HEK293T (cell line): ENCODE data around the gene PIK3IP1.

ENCODE experiments used
- CTCF ChIA-PET: fragments of 350-600 bp; formaldehyde crosslinking; extraction: SDS; loops from one replicate; lab custom pipeline; 2021; ENCODE audit warnings: antibody characterized with exemption, inconsistent platforms; lab: Yijun Ruan, JAX
- POLR2A ChIA-PET: fragments of 350-600 bp; formaldehyde crosslinking; extraction: SDS; loops from one replicate; lab custom pipeline; 2020; ENCODE audit warnings: antibody characterized with exemption, inconsistent platforms; lab: Yijun Ruan, JAX
- DNase-seq: peaks from one replicate; pipeline ENCODE4 v3.0.0; 2012; ENCODE audit warnings: mixed read lengths; ENCODE audit errors: extremely low spot score
- ARNT ChIP-seq: fragments of 450-650 bp; IDR thresholded peaks from 2 replicates; pipeline ENCODE4 v1.6.1; 2017; ENCODE audit warnings: mild to moderate bottlenecking
- BHLHE40 ChIP-seq: fragments of 450-650 bp; IDR thresholded peaks from 2 replicates; pipeline ENCODE4 v1.6.1; 2016; ENCODE audit warnings: mild to moderate bottlenecking, moderate library complexity, borderline replicate concordance
- CTBP1 ChIP-seq: fragments of 450-650 bp; IDR thresholded peaks from 2 replicates; pipeline ENCODE4 v1.6.1; 2016; ENCODE audit warnings: borderline replicate concordance
- ELF4 ChIP-seq: fragments of 450-650 bp; IDR thresholded peaks from 2 replicates; pipeline ENCODE4 v1.6.1; 2017; ENCODE audit warnings: antibody characterized with exemption
- FOXA1 ChIP-seq: fragments of 450-650 bp; IDR thresholded peaks from 2 replicates; pipeline ENCODE4 v1.6.1; 2016; ENCODE audit warnings: mild to moderate bottlenecking
- FOXK2 ChIP-seq: fragments of 450-650 bp; IDR thresholded peaks from 2 replicates; pipeline ENCODE4 v1.6.1; 2016; ENCODE audit warnings: mild to moderate bottlenecking
- FOXM1 ChIP-seq: fragments of 450-650 bp; IDR thresholded peaks from 2 replicates; pipeline ENCODE4 v1.6.1; 2017; ENCODE audit warnings: mild to moderate bottlenecking, borderline replicate concordance
- HDGF ChIP-seq: fragments of 450-650 bp; IDR thresholded peaks from 2 replicates; pipeline ENCODE4 v1.6.1; 2017; ENCODE audit warnings: antibody characterized with exemption, borderline replicate concordance
- L3MBTL2 ChIP-seq: fragments of 450-650 bp; conservative IDR thresholded peaks from 2 replicates; pipeline ENCODE4 v1.6.1; 2016; ENCODE audit warnings: mild to moderate bottlenecking
- LEF1 ChIP-seq: fragments of 450-650 bp; IDR thresholded peaks from 2 replicates; pipeline ENCODE4 v1.6.1; 2017; ENCODE audit warnings: mild to moderate bottlenecking, borderline replicate concordance
- NFRKB ChIP-seq: fragments of 450-650 bp; IDR thresholded peaks from 2 replicates; pipeline ENCODE4 v1.6.1; 2016; ENCODE audit warnings: mild to moderate bottlenecking, moderate library complexity
- PKNOX1 ChIP-seq: fragments of 450-650 bp; IDR thresholded peaks from 2 replicates; pipeline ENCODE4 v1.6.1; 2016
- SP1 ChIP-seq: fragments of 450-650 bp; IDR thresholded peaks from 2 replicates; pipeline ENCODE4 v1.6.1; 2017
- SUZ12 ChIP-seq: fragments of 450-650 bp; IDR thresholded peaks from 2 replicates; pipeline ENCODE4 v1.6.1; 2016; ENCODE audit warnings: mild to moderate bottlenecking
- TARDBP ChIP-seq: fragments of 450-650 bp; IDR thresholded peaks from 2 replicates; pipeline ENCODE4 v1.6.1; 2016
- ZNF384 ChIP-seq: fragments of 450-650 bp; IDR thresholded peaks from 2 replicates; pipeline ENCODE4 v1.6.1; 2016

Gene PIK3IP1

GRCh38 chr22:31276426-31277167 is 15.7 kb downstream of the PIK3IP1 start:
- TF ChIP-seq SP1 (no peak), FOXK2 (no peak), HDGF (no peak), L3MBTL2 (no peak), TARDBP (no peak), FOXM1 (no peak), NFRKB (no peak), LEF1 (no peak), PKNOX1 (no peak), FOXA1 (no peak), ELF4 (no peak), ARNT (no peak), CTBP1 (no peak), SUZ12 (no peak), BHLHE40 (no peak), ZNF384 (no peak)
- no peak for DNase-seq
- ChIA-PET CTCF (no interaction called here), POLR2A (interaction anchor here (3.5 kb wide), 1 partner anchor 15 kb away, joined by 13 read pairs; the partner anchor contains the start of gene PIK3IP1)

- POLR2A ChIA-PET: no interaction called here
- CTCF ChIA-PET: no interaction called here
- TF ChIP-seq HDGF: no peak
- no peak for TF ChIP-seq BHLHE40
- no peak for TF ChIP-seq TARDBP
- no peak for TF ChIP-seq ELF4
- no peak for TF ChIP-seq FOXK2
- TF ChIP-seq L3MBTL2: no peak
- no peak for TF ChIP-seq SP1
- TF ChIP-seq CTBP1: no peak
- no peak for TF ChIP-seq LEF1
- no peak for TF ChIP-seq ZNF384
- TF ChIP-seq PKNOX1: no peak
- no peak for TF ChIP-seq FOXA1
- no peak for TF ChIP-seq SUZ12
- no peak for TF ChIP-seq NFRKB
- no peak for TF ChIP-seq ARNT
- TF ChIP-seq FOXM1: no peak
- no peak for DNase-seq
Observed at GRCh38 chr22:31275576-31275975, 16.7 kb downstream of the PIK3IP1 start.

- TF ChIP-seq CTBP1 (no peak), L3MBTL2 (no peak), TARDBP (no peak), HDGF (no peak), FOXM1 (no peak), NFRKB (no peak), SUZ12 (no peak), ELF4 (no peak), PKNOX1 (no peak), FOXA1 (no peak), BHLHE40 (no peak), FOXK2 (no peak), LEF1 (no peak)
- ChIA-PET CTCF (no interaction called here), POLR2A (no interaction called here)
- DNase-seq: no peak
Observed at GRCh38 chr22:31275018-31275417, 17.3 kb downstream of the PIK3IP1 start.

- no peak for TF ChIP-seq FOXA1
- TF ChIP-seq ZNF384: no peak
- no peak for TF ChIP-seq PKNOX1
- TF ChIP-seq TARDBP: no peak
- no peak for TF ChIP-seq FOXK2
- no peak for TF ChIP-seq ARNT
- no peak for TF ChIP-seq LEF1
- TF ChIP-seq HDGF: no peak
- no peak for TF ChIP-seq FOXM1
- no peak for TF ChIP-seq BHLHE40
- no peak for TF ChIP-seq SP1
- no peak for TF ChIP-seq SUZ12
- no peak for TF ChIP-seq NFRKB
- no peak for TF ChIP-seq CTBP1
- no peak for TF ChIP-seq ELF4
- ChIA-PET POLR2A (interaction anchor here (1.6 kb wide), 1 partner anchor 17 kb away, joined by 4 read pairs; no protein-coding TSS in a partner anchor), CTCF (interaction anchor here (1.6 to 2.2 kb wide), 3 partner anchors 12 to 62 kb away, joined by 7 to 19 read pairs (median 12); partner anchors contain the start of gene LIMK2)
- DNase-seq: no peak
Observed at GRCh38 chr22:31274017-31274416, 18.3 kb downstream of the PIK3IP1 start.
